GM23338 (cell line): ENCODE measurements around the gene PIK3C3. TPM values are rescaled to one million over a fixed set of nuclear protein-coding genes. Genes with fewer than 3 reads are reported as not detected.

Experiments
- ATAC-seq: fragments of 200-7000 bp; cut with Tn5 transposase; 3 replicates; pipeline ENCODE4 v1.9.1; 2020
- DNase-seq: peaks from one replicate; pipeline ENCODE4 v3.0.0-alpha.2; 2015; ENCODE audit warnings: low spot score
- H2AFZ ChIP-seq: fragments of 200-600 bp; sonication (generic); 2 replicates; pipeline ENCODE4 v1.8.0; 2016; ENCODE audit warnings: antibody characterized with exemption, mild to moderate bottlenecking, moderate library complexity
- H3F3A ChIP-seq: fragments of 200-600 bp; sonication (generic); replicated peaks from 2 replicates; pipeline ENCODE4 v1.8.0; 2017; ENCODE audit warnings: antibody characterized with exemption, mixed run types, low read depth
- H3K27ac ChIP-seq: fragments of 200-600 bp; sonication (generic); 2 replicates; pipeline ENCODE4 v1.6.1; 2016; ENCODE audit warnings: low read depth
- H3K27me3 ChIP-seq: fragments of 200-600 bp; sonication (generic); 2 replicates; pipeline ENCODE4 v1.8.0; 2016; ENCODE audit warnings: mild to moderate bottlenecking, mixed run types, moderate library complexity; ENCODE audit not compliant: insufficient read depth
- H3K36me3 ChIP-seq: fragments of 200-600 bp; sonication (generic); 2 replicates; pipeline ENCODE4 v1.8.0; 2016; ENCODE audit warnings: mild to moderate bottlenecking; ENCODE audit not compliant: insufficient read depth
- H3K4me1 ChIP-seq: fragments of 200-600 bp; sonication (generic); 2 replicates; pipeline ENCODE4 v1.8.0; 2016; ENCODE audit warnings: mild to moderate bottlenecking, moderate library complexity; ENCODE audit not compliant: insufficient read depth
- H3K4me2 ChIP-seq: fragments of 200-600 bp; sonication (generic); 2 replicates; pipeline ENCODE4 v1.7.1; 2017; ENCODE audit warnings: mixed run types
- H3K4me3 ChIP-seq: fragments of 200-600 bp; sonication (generic); 2 replicates; pipeline ENCODE4 v1.6.1; 2016; ENCODE audit warnings: mixed run types
- H3K79me2 ChIP-seq: fragments of 200-600 bp; sonication (generic); replicated peaks from 2 replicates; pipeline ENCODE4 v1.8.0; 2017; ENCODE audit warnings: mild to moderate bottlenecking; ENCODE audit not compliant: insufficient read depth
- H3K9me2 ChIP-seq: fragments of 200-600 bp; sonication (generic); 2 replicates; pipeline ENCODE4 v1.8.0; 2017; ENCODE audit not compliant: insufficient read depth
- H4K20me1 ChIP-seq: fragments of 200-600 bp; sonication (generic); replicated peaks from 2 replicates; pipeline ENCODE4 v1.8.0; 2017; ENCODE audit warnings: mild to moderate bottlenecking; ENCODE audit not compliant: insufficient read depth
- H3K27ac Mint-ChIP-seq: 2 replicates; pipeline ENCODE4 v1.8.0; 2020; ENCODE audit warnings: inconsistent platforms, mild to moderate bottlenecking, moderate library complexity, mixed read lengths
- H3K27me3 Mint-ChIP-seq: 3 replicates; pipeline ENCODE4 v1.8.0; 2022; ENCODE audit warnings: low read depth, mild to moderate bottlenecking, moderate library complexity, mixed read lengths, inconsistent platforms; ENCODE audit not compliant: insufficient read depth, poor library complexity
- H3K36me3 Mint-ChIP-seq: 3 replicates; pipeline ENCODE4 v1.8.0; 2021; ENCODE audit warnings: low read depth, mild to moderate bottlenecking, inconsistent platforms, moderate library complexity, mixed read lengths
- H3K4me1 Mint-ChIP-seq: 3 replicates; pipeline ENCODE4 v1.8.0; 2020; ENCODE audit warnings: mild to moderate bottlenecking, inconsistent platforms, mixed read lengths
- H3K4me3 Mint-ChIP-seq: 3 replicates; pipeline ENCODE4 v1.8.0; 2021; ENCODE audit warnings: moderate library complexity, mild to moderate bottlenecking, inconsistent platforms, mixed read lengths
- H3K9me3 Mint-ChIP-seq: 3 replicates; pipeline ENCODE4 v1.8.0; 2020; ENCODE audit warnings: moderate library complexity, mild to moderate bottlenecking, inconsistent platforms, mixed read lengths
- CREB1 ChIP-seq: fragments of 250-450 bp; sonication (Bioruptor Pico); IDR thresholded peaks from 2 replicates; pipeline ENCODE4 v1.5.0; 2020; ENCODE audit warnings: low read depth, mild to moderate bottlenecking, moderate library complexity
- EZH2 ChIP-seq: fragments of 200-600 bp; sonication (generic); IDR thresholded peaks from one replicate; pipeline ENCODE4 v1.8.0; 2017; ENCODE audit warnings: antibody characterized with exemption, mild to moderate bottlenecking, low read depth; ENCODE audit not compliant: unreplicated experiment
- EZH2phosphoT487 ChIP-seq: fragments of 200-600 bp; sonication (generic); IDR thresholded peaks from one replicate; pipeline ENCODE4 v1.8.1; 2018; ENCODE audit warnings: antibody characterized with exemption; ENCODE audit not compliant: unreplicated experiment
- JUNB ChIP-seq: IDR thresholded peaks from one replicate; pipeline ENCODE4 v1.6.1; 2016; ENCODE audit warnings: antibody characterized with exemption; ENCODE audit not compliant: unreplicated experiment
- NANOG ChIP-seq: IDR thresholded peaks from 2 replicates; pipeline ENCODE4 v1.6.1; 2016; ENCODE audit warnings: antibody characterized with exemption, borderline replicate concordance
- POLR2AphosphoS5 ChIP-seq: IDR thresholded peaks from 2 replicates; pipeline ENCODE4 v1.6.1; 2016; ENCODE audit warnings: antibody characterized with exemption, low read depth
- STAT1 ChIP-seq: IDR thresholded peaks from one replicate; pipeline ENCODE4 v1.6.1; 2016; ENCODE audit warnings: antibody characterized with exemption; ENCODE audit not compliant: unreplicated experiment
- ZNF114 ChIP-seq: fragments of 250-450 bp; sonication (Bioruptor Pico); IDR thresholded peaks from 2 replicates; pipeline ENCODE4 v1.5.0; 2020; ENCODE audit warnings: mild to moderate bottlenecking, moderate library complexity
- ZNF331 ChIP-seq: fragments of 250-450 bp; sonication (Bioruptor Pico); IDR thresholded peaks from 2 replicates; pipeline ENCODE4 v1.5.0; 2020; ENCODE audit warnings: low read depth, mild to moderate bottlenecking, moderate library complexity
- ZNF462 ChIP-seq: fragments of 250-450 bp; sonication (Bioruptor Pico); IDR thresholded peaks from 2 replicates; pipeline ENCODE4 v1.5.0; 2020; ENCODE audit warnings: mild to moderate bottlenecking, moderate library complexity
- polyA plus RNA-seq: library from polyadenylated mRNA; unstranded; fragments of >200 nt; fragmentation: Nextera tagmentation; extraction: Ambion mirVana; gene quantifications from 2 replicates; pipeline ENCODE4 v1.2.1, GENCODE V29; 2016
- total RNA-seq: library from RNA; depleted of rRNA; stranded (reverse); fragments of >200 nt; shearing (Covaris generic); gene quantifications from 2 replicates; pipeline ENCODE4 v1.2.3, GENCODE V29; 2014
- TF ChIP-seq, protein P1 (sequence below): IDR thresholded peaks from one replicate; pipeline ENCODE4 v1.6.1; 2018; ENCODE audit warnings: antibody characterized with exemption; ENCODE audit not compliant: unreplicated experiment
- TF ChIP-seq, protein P2 (sequence below), 2 experiments: fragments of 200-600 bp in 1 of 2; sonication (generic) in 1 of 2; conservative IDR thresholded peaks; 2 replicates each; pipeline versions ENCODE4 v1.5.1 to v1.6.1; 2016 to 2017; ENCODE audit warnings: antibody characterized with exemption in 2 of 2, low read depth in 2 of 2, mild to moderate bottlenecking in 2 of 2, moderate library complexity in 1 of 2
- TF ChIP-seq, protein P3 (sequence below): IDR thresholded peaks from 2 replicates; pipeline ENCODE4 v1.6.1; 2016; ENCODE audit warnings: antibody characterized with exemption

PIK3C3 gene
- total and polyA plus RNA-seq, 2 experiments from 2014 or later = 25.9 to 35.4 TPM

- no peak for DNase-seq
- Histone ChIP-seq H3K4me3 (no peak overlapping the region), H3K4me2 (no peak overlapping the region), H3K27me3 (no peaks in the 10 kb centered on the region), H2AFZ (no peak overlapping the region), H4K20me1 (no peaks in the 10 kb centered on the region; the same call in 1 of the 2 replicates), H3K79me2 (no peaks in the 10 kb centered on the region), H3K27ac (no peak overlapping the region), H3F3A (no peaks in the 10 kb centered on the region), H3K36me3 (no peaks in the 10 kb centered on the region; the same call in 1 of the 2 replicates), H3K4me1 (peaks cover 4% of the 10 kb centered on the region; the same call in 1 of the 2 replicates), H3K9me2 (no peaks in the 10 kb centered on the region)
- TF ChIP-seq ZNF462 (CRISPR knock-in tag) (no peak), JUNB (no peak), CREB1 (no peak), EZH2phosphoT487 (no peak), EZH2 (no peak), STAT1 (no peak), ZNF331 (CRISPR knock-in tag) (no peak), POLR2AphosphoS5 (no peak), NANOG (no peak), ZNF114 (CRISPR knock-in tag) (no peak)
- TF ChIP-seq, protein P1, sequence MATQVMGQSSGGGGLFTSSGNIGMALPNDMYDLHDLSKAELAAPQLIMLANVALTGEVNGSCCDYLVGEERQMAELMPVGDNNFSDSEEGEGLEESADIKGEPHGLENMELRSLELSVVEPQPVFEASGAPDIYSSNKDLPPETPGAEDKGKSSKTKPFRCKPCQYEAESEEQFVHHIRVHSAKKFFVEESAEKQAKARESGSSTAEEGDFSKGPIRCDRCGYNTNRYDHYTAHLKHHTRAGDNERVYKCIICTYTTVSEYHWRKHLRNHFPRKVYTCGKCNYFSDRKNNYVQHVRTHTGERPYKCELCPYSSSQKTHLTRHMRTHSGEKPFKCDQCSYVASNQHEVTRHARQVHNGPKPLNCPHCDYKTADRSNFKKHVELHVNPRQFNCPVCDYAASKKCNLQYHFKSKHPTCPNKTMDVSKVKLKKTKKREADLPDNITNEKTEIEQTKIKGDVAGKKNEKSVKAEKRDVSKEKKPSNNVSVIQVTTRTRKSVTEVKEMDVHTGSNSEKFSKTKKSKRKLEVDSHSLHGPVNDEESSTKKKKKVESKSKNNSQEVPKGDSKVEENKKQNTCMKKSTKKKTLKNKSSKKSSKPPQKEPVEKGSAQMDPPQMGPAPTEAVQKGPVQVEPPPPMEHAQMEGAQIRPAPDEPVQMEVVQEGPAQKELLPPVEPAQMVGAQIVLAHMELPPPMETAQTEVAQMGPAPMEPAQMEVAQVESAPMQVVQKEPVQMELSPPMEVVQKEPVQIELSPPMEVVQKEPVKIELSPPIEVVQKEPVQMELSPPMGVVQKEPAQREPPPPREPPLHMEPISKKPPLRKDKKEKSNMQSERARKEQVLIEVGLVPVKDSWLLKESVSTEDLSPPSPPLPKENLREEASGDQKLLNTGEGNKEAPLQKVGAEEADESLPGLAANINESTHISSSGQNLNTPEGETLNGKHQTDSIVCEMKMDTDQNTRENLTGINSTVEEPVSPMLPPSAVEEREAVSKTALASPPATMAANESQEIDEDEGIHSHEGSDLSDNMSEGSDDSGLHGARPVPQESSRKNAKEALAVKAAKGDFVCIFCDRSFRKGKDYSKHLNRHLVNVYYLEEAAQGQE = no peak
- TF ChIP-seq, protein P2, sequence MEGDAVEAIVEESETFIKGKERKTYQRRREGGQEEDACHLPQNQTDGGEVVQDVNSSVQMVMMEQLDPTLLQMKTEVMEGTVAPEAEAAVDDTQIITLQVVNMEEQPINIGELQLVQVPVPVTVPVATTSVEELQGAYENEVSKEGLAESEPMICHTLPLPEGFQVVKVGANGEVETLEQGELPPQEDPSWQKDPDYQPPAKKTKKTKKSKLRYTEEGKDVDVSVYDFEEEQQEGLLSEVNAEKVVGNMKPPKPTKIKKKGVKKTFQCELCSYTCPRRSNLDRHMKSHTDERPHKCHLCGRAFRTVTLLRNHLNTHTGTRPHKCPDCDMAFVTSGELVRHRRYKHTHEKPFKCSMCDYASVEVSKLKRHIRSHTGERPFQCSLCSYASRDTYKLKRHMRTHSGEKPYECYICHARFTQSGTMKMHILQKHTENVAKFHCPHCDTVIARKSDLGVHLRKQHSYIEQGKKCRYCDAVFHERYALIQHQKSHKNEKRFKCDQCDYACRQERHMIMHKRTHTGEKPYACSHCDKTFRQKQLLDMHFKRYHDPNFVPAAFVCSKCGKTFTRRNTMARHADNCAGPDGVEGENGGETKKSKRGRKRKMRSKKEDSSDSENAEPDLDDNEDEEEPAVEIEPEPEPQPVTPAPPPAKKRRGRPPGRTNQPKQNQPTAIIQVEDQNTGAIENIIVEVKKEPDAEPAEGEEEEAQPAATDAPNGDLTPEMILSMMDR (conservative IDR thresholded peaks at IDR 0.05; ENCODE audit: low read depth in 2 of 2) = no peak
- TF ChIP-seq, protein P3, sequence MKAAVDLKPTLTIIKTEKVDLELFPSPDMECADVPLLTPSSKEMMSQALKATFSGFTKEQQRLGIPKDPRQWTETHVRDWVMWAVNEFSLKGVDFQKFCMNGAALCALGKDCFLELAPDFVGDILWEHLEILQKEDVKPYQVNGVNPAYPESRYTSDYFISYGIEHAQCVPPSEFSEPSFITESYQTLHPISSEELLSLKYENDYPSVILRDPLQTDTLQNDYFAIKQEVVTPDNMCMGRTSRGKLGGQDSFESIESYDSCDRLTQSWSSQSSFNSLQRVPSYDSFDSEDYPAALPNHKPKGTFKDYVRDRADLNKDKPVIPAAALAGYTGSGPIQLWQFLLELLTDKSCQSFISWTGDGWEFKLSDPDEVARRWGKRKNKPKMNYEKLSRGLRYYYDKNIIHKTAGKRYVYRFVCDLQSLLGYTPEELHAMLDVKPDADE = no peak
- peaks cover 38% of the 10 kb centered on the region for H3K36me3 Mint-ChIP-seq
- no peak overlapping the region for H3K27ac Mint-ChIP-seq
- H3K9me3 Mint-ChIP-seq = no peaks in the 10 kb centered on the region
- no peak for ATAC-seq
- peaks cover 4% of the 10 kb centered on the region; the same call in 2 of the 3 replicates for H3K4me1 Mint-ChIP-seq
- no peaks in the 10 kb centered on the region for H3K27me3 Mint-ChIP-seq
- no peak overlapping the region for H3K4me3 Mint-ChIP-seq
Observed at GRCh38 chr18:42001801-42002200, 46.8 kb downstream of the PIK3C3 start.
